GM12878 (cell line): Measurements from ENCODE around the gene CATSPER3.

Experiments
- CEBPB ChIP-seq, 2 experiments: fragments of 150-350 bp in 1 of 2; IDR thresholded peaks; 2 replicates each; pipeline ENCODE4 v1.6.1; 2012 to 2014; ENCODE audit warnings: low read depth in 2 of 2, low read length in 2 of 2, borderline replicate concordance in 1 of 2, inconsistent platforms in 1 of 2
- CTCF ChIP-seq, 3 experiments: IDR thresholded peaks in 2 of 3; conservative IDR thresholded peaks in 1 of 3; 2 replicates each; pipeline ENCODE4 v1.5.1; 2011; ENCODE audit warnings: low read depth in 3 of 3, low read length in 3 of 3, mild to moderate bottlenecking in 3 of 3, control low read depth in 2 of 3, moderate library complexity in 2 of 3, inconsistent platforms in 1 of 3, mixed read lengths in 1 of 3; ENCODE audit not compliant: control insufficient read depth in 2 of 3, insufficient read depth in 1 of 3; ENCODE audit errors: extremely low read depth in 1 of 3
- EZH2 ChIP-seq: IDR thresholded peaks from 2 replicates; pipeline ENCODE4 v1.6.1; 2012; ENCODE audit warnings: low read depth, mild to moderate bottlenecking, control low read depth, inconsistent platforms, low read length, borderline replicate concordance; ENCODE audit not compliant: control insufficient read depth
- FOS ChIP-seq: IDR thresholded peaks from 3 replicates; pipeline ENCODE4 v1.6.1; 2011; ENCODE audit warnings: borderline replicate concordance; ENCODE audit not compliant: insufficient read length; ENCODE audit errors: extremely low read depth
- FOXM1 ChIP-seq: IDR thresholded peaks from 2 replicates; pipeline ENCODE4 v1.6.1; 2012; ENCODE audit warnings: low read depth, mild to moderate bottlenecking, inconsistent platforms, low read length, moderate library complexity
- GABPA ChIP-seq: IDR thresholded peaks from 2 replicates; pipeline ENCODE4 v1.6.1; 2014; ENCODE audit warnings: antibody characterized with exemption, low read depth, mild to moderate bottlenecking, inconsistent platforms
- NFIC ChIP-seq: IDR thresholded peaks from 2 replicates; pipeline ENCODE4 v1.6.1; 2012; ENCODE audit warnings: low read depth, mild to moderate bottlenecking, inconsistent platforms, low read length, moderate library complexity
- POLR2A ChIP-seq: IDR thresholded peaks from 2 replicates; pipeline ENCODE4 v1.6.1; 2011; ENCODE audit warnings: low read depth, mild to moderate bottlenecking, low read length
- POLR2AphosphoS2 ChIP-seq: IDR thresholded peaks from 2 replicates; pipeline ENCODE4 v1.6.1; 2011; ENCODE audit warnings: low read depth, mild to moderate bottlenecking, low read length, improper control_type of control experiment, moderate library complexity
- RUNX3 ChIP-seq: IDR thresholded peaks from 2 replicates; pipeline ENCODE4 v1.6.1; 2012; ENCODE audit warnings: low read length, inconsistent platforms
- TCF7 ChIP-seq: IDR thresholded peaks from 2 replicates; pipeline ENCODE4 v1.6.1; 2014; ENCODE audit warnings: antibody characterized with exemption, borderline replicate concordance
- ZBTB33 ChIP-seq: fragments of 450-650 bp; IDR thresholded peaks from 2 replicates; pipeline ENCODE4 v1.6.1; 2017; ENCODE audit warnings: mild to moderate bottlenecking

GRCh38 chr5:135027697-135028615, 60.2 kb downstream of the CATSPER3 start:
- TF ChIP-seq CTCF (IDR thresholded peaks at IDR 0.05 in 2 of 3, conservative IDR thresholded peaks at IDR 0.05 in 1 of 3; ENCODE audit: control insufficient read depth in 2 of 3, extremely low read depth in 1 of 3, insufficient read depth in 1 of 3, low read depth in 3 of 3, low read length in 3 of 3): no peak
- no peak for TF ChIP-seq ZBTB33
- no peak for TF ChIP-seq RUNX3
- TF ChIP-seq EZH2: no peak
- TF ChIP-seq GABPA: no peak
- no peak for TF ChIP-seq POLR2AphosphoS2
- TF ChIP-seq NFIC: no peak
- no peak for TF ChIP-seq FOXM1
- TF ChIP-seq POLR2A: no peak
- TF ChIP-seq TCF7: no peak
- no peak for TF ChIP-seq FOS
- TF ChIP-seq CEBPB (IDR thresholded peaks at IDR 0.05; ENCODE audit: borderline replicate concordance in 1 of 2, low read depth in 2 of 2, low read length in 2 of 2): no peak
